Ovary (tissue), 9 donors: ENCODE measurements around the gene KL. TPM values are rescaled to one million over a fixed set of nuclear protein-coding genes. Genes with fewer than 3 reads are reported as not detected.
A peak's percentile ranks its signal among the peaks of the same experiment; 100 is the strongest.

Experiments
- DNase-seq, 5 donors: peaks; one replicate each; pipeline ENCODE4 v3.0.0-alpha.2; 2019 to 2020
- H3K27ac ChIP-seq, 2 donors: fragments of 200-600 bp; one replicate each; pipeline versions ENCODE4 v1.5.1 to v1.8.0; 2019 to 2022
- H3K27me3 ChIP-seq: fragments of 200-600 bp; one replicate; pipeline ENCODE4 v1.8.0; 2022
- H3K36me3 ChIP-seq: fragments of 200-600 bp; sonication (generic); one replicate; pipeline ENCODE4 v1.5.1; 2019
- H3K4me1 ChIP-seq: one replicate; pipeline ENCODE4 v1.8.1; 2013; ENCODE audit warnings: mild to moderate bottlenecking, moderate library complexity; ENCODE audit not compliant: insufficient read depth
- H3K4me3 ChIP-seq: fragments of 200-600 bp; sonication (generic); one replicate; pipeline ENCODE4 v1.5.1; 2017
- H3K9me3 ChIP-seq, 2 donors: fragments of 200-600 bp in 1 of 2; sonication (generic) in 1 of 2; one replicate each; pipeline versions ENCODE4 v1.5.1 to v1.8.1; 2013 to 2019; ENCODE audit warnings: mild to moderate bottlenecking in 1 of 2, moderate library complexity in 1 of 2
- CTCF ChIP-seq, 3 donors: fragments of 450-650 bp in 2 of 3; fragments of 200-600 bp in 1 of 3; IDR thresholded peaks; one replicate each; pipeline versions ENCODE4 v1.5.1 to v1.8.0; 2016 to 2022; ENCODE audit warnings: antibody characterized with exemption in 3 of 3, mild to moderate bottlenecking in 1 of 3
- EP300 ChIP-seq: sonication (generic); formaldehyde crosslinking; IDR thresholded peaks from one replicate; pipeline ENCODE4 v1.6.1; 2017; ENCODE audit warnings: antibody characterized with exemption
- POLR2A ChIP-seq: fragments of 450-650 bp; IDR thresholded peaks from one replicate; pipeline ENCODE4 v1.6.1; 2017; ENCODE audit warnings: antibody characterized with exemption, mild to moderate bottlenecking, moderate library complexity
- WGBS, 3 donors: extraction: QIAGEN DNeasy Blood & Tissue Kit in 1 of 3; methylation state at CpG; one replicate each; pipeline versions ENCODE4 v1.1.5 to v1.1.7; 2013 to 2017; 5-methylcytosine and 5-hydroxymethylcytosine counted together
- intact Hi-C, 4 donors: fragments of 100-400 bp; cut with DNase I; formaldehyde crosslinking; loops; one replicate each; pipeline versions ENCODE4 v1.11.0 to v1.15.1; 2022 to 2023
- polyA plus RNA-seq, 2 donors: library from polyadenylated mRNA; stranded (reverse); fragments of 200-250 nt in 1 of 2; fragments of 350-450 nt in 1 of 2; fragmentation: Illumina TruSeq in 1 of 2; extraction: RNeasy Lipid Tissue Mini Kit (QIAGEN cat#74804) in 1 of 2; gene quantifications; one replicate each; pipeline ENCODE4 v1.2.3, GENCODE V29; 2013 to 2014
- total RNA-seq, 7 donors: library from RNA; depleted of rRNA in 2 of 7; stranded (reverse); fragments of >200 nt in 2 of 7; fragmentation: NEBNext Ultra II Directional in 3 of 7; extraction: Animal tissue kit (Norgen Biotek cat#: 25700) in 3 of 7; gene quantifications; one replicate each; pipeline versions ENCODE4 v1.1.0 to v1.2.4, GENCODE V29; 2016 to 2023
- donor health status: DM: no; HTN: no; CAD: no; lungs with moderate emphysema.
- donor health status: DM: no; HTN: no; CAD: no.
- donor health status: Bipolar disorder and iron deficiency.
- donor health status: DM: yes; HTN: yes; CAD: no.
- donor health status: DM: no; HTN: no; CAD: no.
- donor health status: DM: yes; HTN: yes; CAD: no.

Gene KL
- total and polyA plus RNA-seq, 9 donors: 0.24 to 1.3 (median 0.55) TPM

- intact Hi-C loops: no loop called here
- Histone ChIP-seq H3K4me3 (peak overlapping the region; percentile 30), H3K9me3 (peaks cover 0 to 5% of the 10 kb centered on the region in 2 donors), H3K27me3 (peaks cover 3% of the 10 kb centered on the region), H3K4me1 (peaks cover 4% of the 10 kb centered on the region), H3K36me3 (no peaks in the 10 kb centered on the region), H3K27ac (no peak overlapping the region)
- 4 to 12% (median 6%) methylated on average over 37 to 52 of the region's 52 CpGs for WGBS, 3 donors
- TF ChIP-seq CTCF (IDR thresholded peaks at IDR 0.05): no peak
- TF ChIP-seq EP300: no peak
- TF ChIP-seq POLR2A: no peak
- DNase-seq: peak in 2 of 5 donors; percentile 28 to 44
These were observed 366 bp upstream of the KL start for GRCh38 chr13:33015791-33016323.

- peak overlapping the region; percentile 44 for H3K4me3 ChIP-seq
- peaks cover 3% of the 10 kb centered on the region for H3K27me3 ChIP-seq
- no peak for DNase-seq
- intact Hi-C loops: no loop called here
- H3K36me3 ChIP-seq: no peaks in the 10 kb centered on the region
- peaks cover 0 to 5% of the 10 kb centered on the region in 2 donors for H3K9me3 ChIP-seq
- TF ChIP-seq POLR2A: no peak
- no peak for TF ChIP-seq CTCF (IDR thresholded peaks at IDR 0.05)
- TF ChIP-seq EP300: no peak
- 73 to 76% (median 75%) methylated on average over 15 of the region's 15 CpGs for WGBS, 3 donors
- no peak overlapping the region for H3K27ac ChIP-seq
- H3K4me1 ChIP-seq: peaks cover 4% of the 10 kb centered on the region
These were observed 1.2 kb downstream of the KL start for GRCh38 chr13:33017323-33017929.

- Histone ChIP-seq H3K9me3 (peaks cover 0 to 5% of the 10 kb centered on the region in 2 donors), H3K4me3 (no peak overlapping the region), H3K27ac (no peak overlapping the region), H3K27me3 (peaks cover 3% of the 10 kb centered on the region), H3K36me3 (no peaks in the 10 kb centered on the region), H3K4me1 (peaks cover 4% of the 10 kb centered on the region)
- no peak for DNase-seq
- 93 to 97% (median 93%) methylated on average over 2 of the region's 2 CpGs for WGBS, 3 donors
- no peak for TF ChIP-seq EP300
- intact Hi-C loops: no loop called here
These were observed 2.7 kb downstream of the KL start for GRCh38 chr13:33018886-33019285.

GRCh38 chr13:33022986-33023385, 6.8 kb downstream of the KL start:
- H3K36me3 ChIP-seq: no peaks in the 10 kb centered on the region
- TF ChIP-seq EP300 (no peak), POLR2A (no peak), CTCF (IDR thresholded peaks at IDR 0.05) (no peak)
- H3K9me3 ChIP-seq: no peaks in the 10 kb centered on the region
- H3K27ac ChIP-seq: no peak overlapping the region
- no peak for DNase-seq
- H3K4me1 ChIP-seq: no peaks in the 10 kb centered on the region
- WGBS, 3 donors: 87 to 91% (median 88%) methylated on average over 2 of the region's 2 CpGs
- H3K27me3 ChIP-seq: no peaks in the 10 kb centered on the region
- intact Hi-C loops: no loop called here
- H3K4me3 ChIP-seq: no peak overlapping the region

GRCh38 chr13:33025220-33025744, 9.1 kb downstream of the KL start:
- H3K9me3 ChIP-seq: no peaks in the 10 kb centered on the region
- no peak for TF ChIP-seq EP300
- TF ChIP-seq POLR2A: no peak
- TF ChIP-seq CTCF (IDR thresholded peaks at IDR 0.05): no peak
- H3K36me3 ChIP-seq: no peaks in the 10 kb centered on the region
- no peaks in the 10 kb centered on the region for H3K4me1 ChIP-seq
- 69 to 87% (median 83%) methylated on average over 4 of the region's 4 CpGs for WGBS, 3 donors
- no peak overlapping the region for H3K27ac ChIP-seq
- H3K27me3 ChIP-seq: no peaks in the 10 kb centered on the region
- DNase-seq: no peak
- no peak overlapping the region for H3K4me3 ChIP-seq
- intact Hi-C loops: no loop called here
